Activated CD4-positive, alpha-beta T cell treated with anti-CD3 and anti-CD28 coated beads, Interleukin-2, Interleukin-4, amounts not matched to agents 100 ng/mL and 50 ng/mL, durations not matched to agents 16 hours and 8 hours (primary cell): ENCODE results near the gene ANKRD33B.
"Not testable (repeated sequence)": the region's sequence is repeated elsewhere in the genome, so short reads cannot be mapped to it uniquely, and the experiment has no call there.

ENCODE experiments used
- DNase-seq: peaks from one replicate; pipeline ENCODE4 v3.0.0-alpha.2; 2020; ENCODE audit warnings: low spot score

ANKRD33B gene

GRCh38 chr5:10594591-10595210 lies 30.8 kb downstream of the ANKRD33B start:
- no peak for DNase-seq

GRCh38 chr5:10595293-10595671 lies 31.4 kb downstream of the ANKRD33B start:
- DNase-seq, result no peak

DNA sequence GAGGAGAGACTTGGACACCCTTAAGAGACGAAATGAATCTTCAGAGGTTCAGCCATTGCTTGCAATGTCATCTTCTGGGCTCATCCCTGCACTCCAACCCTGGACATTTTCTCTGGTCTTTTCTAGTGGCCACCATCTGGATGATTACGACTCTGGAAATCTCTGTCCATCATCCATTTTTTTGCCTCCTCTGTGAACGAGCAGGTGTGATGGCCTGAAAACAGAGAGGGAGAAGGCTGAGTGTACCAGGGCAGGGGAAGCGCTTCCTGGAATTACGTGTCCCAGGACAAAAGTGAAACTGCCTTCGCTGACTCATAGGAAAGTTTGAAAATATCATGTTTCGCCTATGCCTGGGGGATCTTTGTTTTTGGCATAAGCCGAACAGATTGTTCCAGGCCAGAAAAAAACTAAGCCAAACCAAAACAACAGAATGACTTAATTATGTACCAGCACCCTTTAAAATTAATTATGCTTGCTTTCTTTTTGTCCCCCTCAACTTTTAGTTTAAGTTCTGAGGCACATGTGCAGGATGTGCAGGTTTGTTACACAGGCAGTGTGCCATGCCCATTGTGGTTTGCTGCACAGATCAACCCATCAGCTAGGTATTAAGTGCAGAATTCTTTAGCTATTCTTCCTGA lies 31.9 kb downstream of the ANKRD33B start:
- peak; percentile 80 for DNase-seq

- no peak for DNase-seq
Observed at GRCh38 chr5:10596310-10596703, 32.4 kb downstream of the ANKRD33B start.

DNA sequence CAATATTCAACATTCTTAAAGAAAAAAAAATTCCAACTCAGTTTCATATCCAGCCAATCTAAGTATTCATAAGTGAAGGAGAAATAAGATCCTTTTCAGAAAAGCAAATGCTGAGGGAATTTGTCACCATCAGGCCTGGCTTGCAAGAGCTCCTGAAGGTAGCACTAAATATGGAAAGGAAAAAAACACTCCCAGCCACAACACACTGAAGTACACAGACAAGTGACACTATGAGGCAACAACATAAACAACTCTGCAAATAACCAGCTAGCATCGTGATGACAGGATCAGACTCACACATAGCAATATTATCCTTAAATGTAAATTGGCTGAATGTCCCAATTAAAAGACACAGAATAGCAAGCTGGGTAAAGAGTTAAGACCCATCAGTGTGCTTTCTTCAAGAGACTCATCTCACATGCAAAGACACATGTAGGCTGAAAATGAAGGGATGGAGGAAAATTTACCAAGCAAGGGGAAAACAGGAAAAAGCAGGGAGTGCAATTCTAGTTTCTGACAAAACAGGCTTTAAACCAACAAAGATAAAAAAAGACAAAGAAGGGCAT lies 33.1 kb downstream of the ANKRD33B start:
- no peak for DNase-seq

DNA sequence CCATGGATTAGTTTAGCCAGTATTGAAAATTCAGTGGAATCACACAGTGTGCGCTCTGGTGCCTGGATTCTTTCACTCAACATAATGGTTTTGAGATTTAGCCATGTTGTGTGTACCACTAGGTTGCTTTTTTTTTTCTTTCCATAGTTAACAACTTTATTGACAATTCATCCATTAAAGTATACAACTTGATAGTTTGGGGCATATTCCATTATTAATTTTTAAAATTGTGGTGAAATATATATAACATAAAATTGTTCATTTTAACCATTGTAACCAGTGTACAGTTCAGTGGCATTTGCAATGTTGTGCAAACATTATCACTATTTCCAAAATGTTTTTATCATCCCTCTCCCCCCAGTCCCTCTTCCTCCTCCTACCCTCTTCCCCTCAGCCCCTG lies 35.2 kb downstream of the ANKRD33B start:
- no peak for DNase-seq

- no peak for DNase-seq
Observed at GRCh38 chr5:10599862-10600284, 36.0 kb downstream of the ANKRD33B start.

- peak; percentile 51 for DNase-seq
Observed at GRCh38 chr5:10600626-10601245, 36.9 kb downstream of the ANKRD33B start.

DNA sequence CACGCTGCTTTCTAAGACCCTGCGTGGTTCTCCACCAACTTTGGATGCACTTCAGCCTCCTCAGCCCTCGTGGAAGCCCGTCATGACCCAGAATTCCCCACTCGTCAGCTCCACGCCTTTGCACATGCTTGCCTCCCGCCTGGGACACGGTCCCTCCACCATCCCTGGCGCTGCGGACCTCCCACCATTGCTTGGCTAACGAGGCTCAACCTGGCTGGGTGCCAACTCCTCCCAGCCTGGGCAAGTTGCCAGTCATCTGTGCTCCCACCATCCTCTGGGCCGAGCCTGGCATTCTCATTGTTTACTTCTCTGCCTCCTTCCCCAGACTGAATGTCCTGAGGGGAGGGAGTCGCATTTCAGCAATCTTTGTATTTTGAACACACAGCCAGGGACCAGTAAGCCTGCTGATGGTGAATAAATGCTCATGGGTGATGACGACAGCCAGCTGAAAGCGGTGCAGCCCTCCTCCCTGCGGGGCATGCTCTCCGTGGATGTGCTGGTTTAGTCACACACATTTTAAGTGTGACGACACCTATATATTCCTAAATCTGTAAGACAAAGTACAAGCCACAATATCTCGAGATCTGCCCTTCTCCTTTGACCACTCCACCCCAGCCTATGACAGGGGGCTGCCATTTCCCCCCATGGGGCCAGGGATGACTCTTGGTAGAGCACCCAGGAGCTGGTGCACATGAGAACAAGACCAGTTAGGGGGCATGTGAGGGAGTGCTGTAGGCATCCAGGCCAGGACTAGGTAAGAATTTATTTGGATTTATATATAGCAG lies 37.6 kb downstream of the ANKRD33B start:
- DNase-seq, result no peak

DNA sequence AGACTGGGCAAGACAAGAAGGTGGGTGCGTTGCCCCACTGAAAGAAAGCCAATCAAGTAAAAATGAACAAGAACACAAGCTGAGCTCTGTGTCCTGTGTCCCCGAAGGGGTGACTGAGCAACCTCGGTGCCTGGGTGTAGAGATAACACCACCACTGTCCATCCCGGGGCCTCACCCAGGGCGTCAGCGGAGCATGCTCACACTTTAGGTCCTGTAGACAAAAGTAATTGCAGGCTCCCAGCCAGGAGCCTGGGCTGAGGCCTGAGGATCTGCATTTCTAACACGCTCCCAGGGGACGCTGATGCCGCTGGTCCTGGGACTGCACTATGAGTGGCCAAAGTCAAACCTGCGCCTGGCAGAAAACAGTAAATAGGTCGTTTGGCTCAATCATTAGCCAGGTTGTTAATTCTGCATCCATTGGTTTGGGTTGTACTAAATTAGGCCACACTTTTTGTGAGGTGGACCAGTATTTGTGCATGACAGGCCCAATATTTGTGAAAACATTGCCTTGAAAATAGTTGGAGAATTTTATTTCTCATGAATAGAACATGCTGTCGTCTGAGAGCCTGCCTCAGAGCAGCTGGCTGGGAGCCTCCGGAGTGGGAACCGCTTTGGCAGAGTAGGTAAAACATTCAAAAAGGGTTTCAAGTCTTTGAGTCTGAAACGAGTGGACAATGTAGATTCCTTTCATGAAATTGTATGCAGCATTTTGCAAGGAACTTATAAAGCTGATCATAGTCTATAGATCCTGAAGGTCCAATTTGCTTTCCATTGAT lies 38.3 kb downstream of the ANKRD33B start:
- DNase-seq, result no peak

DNA sequence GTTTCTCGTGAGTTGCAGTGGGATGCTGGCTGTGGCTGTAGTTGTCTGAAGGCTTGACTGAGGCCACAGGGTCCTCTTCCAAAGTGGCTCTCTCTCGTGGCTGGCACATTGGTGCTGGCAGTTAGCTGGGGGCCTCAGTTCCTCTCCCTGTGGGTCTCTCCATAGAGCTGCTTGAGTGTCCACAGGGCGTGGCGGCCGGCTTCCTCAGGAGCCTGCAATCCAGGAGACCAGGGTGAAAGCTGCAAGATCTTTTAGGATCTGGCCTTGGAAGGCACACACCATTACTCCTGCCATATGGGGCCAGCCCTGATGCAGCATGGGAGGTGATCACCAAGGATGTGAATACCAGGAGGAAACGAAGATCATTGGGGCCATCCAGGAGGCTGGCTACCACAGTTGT lies 41.1 kb downstream of the ANKRD33B start:
- DNase-seq, result no peak

DNA sequence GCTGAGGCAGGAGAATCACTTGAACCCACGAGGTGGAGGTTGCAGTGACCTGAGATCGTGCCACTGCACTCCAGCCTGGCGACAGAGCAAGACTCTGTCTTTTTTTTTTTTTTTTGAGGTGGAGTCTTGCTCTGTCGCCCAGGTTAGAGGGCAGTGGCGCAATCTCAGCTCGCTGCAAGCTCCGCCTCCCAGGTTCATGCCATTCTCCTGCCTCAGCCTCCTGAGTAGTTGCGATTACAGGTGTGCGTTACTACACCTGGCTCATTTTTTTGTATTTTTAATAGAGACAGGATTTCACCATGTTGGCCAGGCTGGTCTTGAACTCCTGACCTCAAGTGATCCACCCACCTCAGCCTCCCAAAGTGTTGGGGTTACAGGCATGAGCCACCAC lies 42.8 kb downstream of the ANKRD33B start:
- DNase-seq, result not testable (repeated sequence)

DNA sequence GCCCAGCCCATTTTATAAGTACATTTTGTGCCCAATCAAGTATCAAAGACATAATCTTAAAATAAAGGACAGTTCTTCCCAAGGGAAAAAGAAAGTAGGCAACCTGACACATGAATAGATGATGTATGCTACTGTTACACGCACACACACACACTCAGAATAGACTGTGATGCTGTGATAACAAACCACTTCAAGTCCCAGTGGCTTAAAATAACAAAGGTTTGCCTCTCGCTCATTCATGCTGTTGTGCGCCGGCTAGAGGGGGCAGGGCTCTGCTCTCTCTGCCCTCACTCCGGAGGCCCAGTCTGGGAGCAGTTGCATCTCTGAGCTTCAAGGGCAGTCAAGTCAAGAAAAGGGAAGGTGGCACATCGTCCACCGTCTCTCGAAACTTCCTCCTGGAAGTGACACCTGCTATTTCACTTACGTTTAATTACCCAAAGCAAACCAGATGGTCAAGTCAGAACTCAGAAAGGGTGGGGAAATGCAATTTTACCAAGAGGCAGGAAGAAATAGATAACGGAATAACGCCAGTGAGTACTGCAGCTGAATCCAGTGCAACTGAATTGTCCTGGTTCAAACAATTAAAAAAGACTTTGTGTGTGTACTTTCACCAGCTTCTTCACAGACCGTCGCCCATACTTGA lies 43.3 kb downstream of the ANKRD33B start:
- DNase-seq, result peak; percentile 20

GRCh38 chr5:10607666-10608073 lies 43.8 kb downstream of the ANKRD33B start:
- no peak for DNase-seq

GRCh38 chr5:10608081-10608480 lies 44.2 kb downstream of the ANKRD33B start:
- DNase-seq, result not testable (repeated sequence)

GRCh38 chr5:10610058-10610457 lies 46.2 kb downstream of the ANKRD33B start:
- DNase-seq, result no peak

DNA sequence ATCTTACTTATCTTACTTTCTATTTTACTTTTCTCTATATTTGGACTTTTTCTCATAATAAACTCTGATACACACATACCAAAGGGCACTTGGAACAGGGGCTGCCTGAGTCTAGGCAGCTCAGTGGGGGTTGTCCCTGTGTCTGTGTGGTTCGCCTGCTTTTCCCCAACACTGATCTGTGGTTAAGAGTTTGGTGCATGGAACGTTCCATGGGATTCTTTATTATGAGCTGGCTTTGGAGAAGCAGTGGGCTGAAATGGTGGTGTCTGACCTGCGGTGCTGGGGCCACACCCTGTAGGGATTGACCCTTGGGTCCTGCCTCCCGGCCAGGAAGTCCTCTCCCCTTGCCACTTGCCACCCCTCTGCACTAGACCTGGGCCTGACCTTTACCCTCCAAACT lies 47.4 kb downstream of the ANKRD33B start:
- no peak for DNase-seq

DNA sequence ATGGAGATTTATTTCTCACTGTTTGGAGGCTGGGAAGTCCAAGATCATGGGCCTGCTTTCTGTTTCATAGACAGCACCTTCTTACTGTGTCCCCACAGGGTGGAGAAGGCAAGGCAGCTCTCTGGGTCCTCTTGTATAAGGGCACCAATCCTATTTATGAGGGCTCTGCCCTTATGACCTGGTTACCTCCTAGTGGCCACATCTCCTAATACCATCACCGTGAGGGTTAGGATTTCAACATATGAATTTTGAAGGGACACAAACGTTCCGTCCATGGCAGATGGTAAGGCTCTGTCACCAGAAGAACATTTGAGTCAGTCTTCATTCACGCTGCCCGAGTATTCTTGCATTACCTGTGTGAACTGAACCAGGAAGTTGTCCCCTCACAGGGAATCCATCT lies 48.4 kb downstream of the ANKRD33B start:
- DNase-seq, result no peak

DNA sequence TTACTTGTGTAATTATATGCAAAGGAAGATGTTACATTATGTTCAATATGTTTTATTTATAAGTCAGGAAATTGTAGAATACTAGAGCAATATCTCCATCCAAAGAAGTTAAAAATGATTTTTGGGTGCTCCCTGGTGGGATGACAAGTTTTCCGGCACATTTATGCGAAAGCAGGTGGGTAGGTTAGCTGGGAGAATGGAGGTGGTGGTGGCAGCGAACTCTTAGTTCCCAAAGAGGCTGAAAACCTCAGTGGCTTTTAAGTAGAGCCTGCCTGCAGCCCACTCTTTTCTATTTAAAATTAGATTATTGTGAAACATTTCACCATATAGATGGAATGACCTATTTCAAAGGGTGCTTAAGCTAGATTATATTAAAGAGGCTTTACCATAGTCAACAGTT lies 51.8 kb downstream of the ANKRD33B start:
- DNase-seq, result no peak

DNA sequence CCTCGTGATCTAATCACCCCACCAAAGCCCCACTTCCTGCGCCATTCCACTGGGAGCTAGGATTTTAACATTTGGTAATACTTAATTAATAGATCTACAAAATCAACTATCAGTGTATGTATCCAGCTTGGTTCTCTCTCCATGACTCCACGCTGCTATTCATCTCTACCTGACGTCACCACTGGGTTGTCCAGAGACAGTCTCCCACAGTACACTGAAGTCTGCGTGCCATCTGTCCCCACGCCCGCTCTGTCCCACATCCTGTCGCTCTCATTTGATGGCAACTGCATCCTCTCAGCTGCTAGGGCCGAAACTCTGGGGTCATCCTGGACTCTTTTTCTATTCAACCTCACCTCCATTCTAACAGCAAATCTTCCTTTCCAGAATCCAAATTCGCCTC lies 53.2 kb downstream of the ANKRD33B start:
- no peak for DNase-seq

DNA sequence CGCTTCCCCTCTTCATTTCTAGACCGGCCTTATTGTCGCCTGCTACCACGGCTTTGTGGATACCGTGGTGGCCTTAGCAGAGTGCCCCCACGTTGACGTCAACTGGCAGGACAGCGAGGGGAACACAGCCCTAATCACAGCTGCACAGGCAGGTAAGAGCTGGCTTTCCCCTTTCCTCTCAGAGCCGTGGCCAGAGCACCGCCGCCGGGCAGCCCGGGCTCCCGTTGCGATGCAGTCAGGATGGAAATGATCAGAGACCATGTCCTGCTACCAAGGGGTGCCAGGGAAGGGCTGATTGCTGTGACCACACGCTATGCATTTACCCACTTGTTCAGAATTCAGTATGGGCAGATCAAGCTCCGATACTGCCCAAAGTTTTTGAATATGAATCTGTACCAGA lies 54.4 kb downstream of the ANKRD33B start:
- no peak for DNase-seq
